GM23338 (cell line): ENCODE data around the gene FOXN1. TPM values are rescaled to one million over a fixed set of nuclear protein-coding genes. Genes with fewer than 3 reads are reported as not detected.

Experiments used
- ATAC-seq: fragments of 200-7000 bp; cut with Tn5 transposase; 3 replicates; pipeline ENCODE4 v1.9.1; 2020
- DNase-seq: peaks from one replicate; pipeline ENCODE4 v3.0.0-alpha.2; 2015; ENCODE audit warnings: low spot score
- H2AFZ ChIP-seq: fragments of 200-600 bp; sonication (generic); 2 replicates; pipeline ENCODE4 v1.8.0; 2016; ENCODE audit warnings: antibody characterized with exemption, mild to moderate bottlenecking, moderate library complexity
- H3F3A ChIP-seq: fragments of 200-600 bp; sonication (generic); replicated peaks from 2 replicates; pipeline ENCODE4 v1.8.0; 2017; ENCODE audit warnings: antibody characterized with exemption, mixed run types, low read depth
- H3K27ac ChIP-seq: fragments of 200-600 bp; sonication (generic); 2 replicates; pipeline ENCODE4 v1.6.1; 2016; ENCODE audit warnings: low read depth
- H3K27me3 ChIP-seq: fragments of 200-600 bp; sonication (generic); 2 replicates; pipeline ENCODE4 v1.8.0; 2016; ENCODE audit warnings: mild to moderate bottlenecking, mixed run types, moderate library complexity; ENCODE audit not compliant: insufficient read depth
- H3K36me3 ChIP-seq: fragments of 200-600 bp; sonication (generic); 2 replicates; pipeline ENCODE4 v1.8.0; 2016; ENCODE audit warnings: mild to moderate bottlenecking; ENCODE audit not compliant: insufficient read depth
- H3K4me1 ChIP-seq: fragments of 200-600 bp; sonication (generic); 2 replicates; pipeline ENCODE4 v1.8.0; 2016; ENCODE audit warnings: mild to moderate bottlenecking, moderate library complexity; ENCODE audit not compliant: insufficient read depth
- H3K4me2 ChIP-seq: fragments of 200-600 bp; sonication (generic); 2 replicates; pipeline ENCODE4 v1.7.1; 2017; ENCODE audit warnings: mixed run types
- H3K4me3 ChIP-seq: fragments of 200-600 bp; sonication (generic); 2 replicates; pipeline ENCODE4 v1.6.1; 2016; ENCODE audit warnings: mixed run types
- H3K79me2 ChIP-seq: fragments of 200-600 bp; sonication (generic); replicated peaks from 2 replicates; pipeline ENCODE4 v1.8.0; 2017; ENCODE audit warnings: mild to moderate bottlenecking; ENCODE audit not compliant: insufficient read depth
- H3K9me2 ChIP-seq: fragments of 200-600 bp; sonication (generic); 2 replicates; pipeline ENCODE4 v1.8.0; 2017; ENCODE audit not compliant: insufficient read depth
- H4K20me1 ChIP-seq: fragments of 200-600 bp; sonication (generic); replicated peaks from 2 replicates; pipeline ENCODE4 v1.8.0; 2017; ENCODE audit warnings: mild to moderate bottlenecking; ENCODE audit not compliant: insufficient read depth
- H3K27ac Mint-ChIP-seq: 2 replicates; pipeline ENCODE4 v1.8.0; 2020; ENCODE audit warnings: inconsistent platforms, mild to moderate bottlenecking, moderate library complexity, mixed read lengths
- H3K27me3 Mint-ChIP-seq: 3 replicates; pipeline ENCODE4 v1.8.0; 2022; ENCODE audit warnings: low read depth, mild to moderate bottlenecking, moderate library complexity, mixed read lengths, inconsistent platforms; ENCODE audit not compliant: insufficient read depth, poor library complexity
- H3K36me3 Mint-ChIP-seq: 3 replicates; pipeline ENCODE4 v1.8.0; 2021; ENCODE audit warnings: low read depth, mild to moderate bottlenecking, inconsistent platforms, moderate library complexity, mixed read lengths
- H3K4me1 Mint-ChIP-seq: 3 replicates; pipeline ENCODE4 v1.8.0; 2020; ENCODE audit warnings: mild to moderate bottlenecking, inconsistent platforms, mixed read lengths
- H3K4me3 Mint-ChIP-seq: 3 replicates; pipeline ENCODE4 v1.8.0; 2021; ENCODE audit warnings: moderate library complexity, mild to moderate bottlenecking, inconsistent platforms, mixed read lengths
- H3K9me3 Mint-ChIP-seq: 3 replicates; pipeline ENCODE4 v1.8.0; 2020; ENCODE audit warnings: moderate library complexity, mild to moderate bottlenecking, inconsistent platforms, mixed read lengths
- CREB1 ChIP-seq: fragments of 250-450 bp; sonication (Bioruptor Pico); IDR thresholded peaks from 2 replicates; pipeline ENCODE4 v1.5.0; 2020; ENCODE audit warnings: low read depth, mild to moderate bottlenecking, moderate library complexity
- EZH2 ChIP-seq: fragments of 200-600 bp; sonication (generic); IDR thresholded peaks from one replicate; pipeline ENCODE4 v1.8.0; 2017; ENCODE audit warnings: antibody characterized with exemption, mild to moderate bottlenecking, low read depth; ENCODE audit not compliant: unreplicated experiment
- EZH2phosphoT487 ChIP-seq: fragments of 200-600 bp; sonication (generic); IDR thresholded peaks from one replicate; pipeline ENCODE4 v1.8.1; 2018; ENCODE audit warnings: antibody characterized with exemption; ENCODE audit not compliant: unreplicated experiment
- JUNB ChIP-seq: IDR thresholded peaks from one replicate; pipeline ENCODE4 v1.6.1; 2016; ENCODE audit warnings: antibody characterized with exemption; ENCODE audit not compliant: unreplicated experiment
- NANOG ChIP-seq: IDR thresholded peaks from 2 replicates; pipeline ENCODE4 v1.6.1; 2016; ENCODE audit warnings: antibody characterized with exemption, borderline replicate concordance
- POLR2AphosphoS5 ChIP-seq: IDR thresholded peaks from 2 replicates; pipeline ENCODE4 v1.6.1; 2016; ENCODE audit warnings: antibody characterized with exemption, low read depth
- STAT1 ChIP-seq: IDR thresholded peaks from one replicate; pipeline ENCODE4 v1.6.1; 2016; ENCODE audit warnings: antibody characterized with exemption; ENCODE audit not compliant: unreplicated experiment
- ZNF114 ChIP-seq: fragments of 250-450 bp; sonication (Bioruptor Pico); IDR thresholded peaks from 2 replicates; pipeline ENCODE4 v1.5.0; 2020; ENCODE audit warnings: mild to moderate bottlenecking, moderate library complexity
- ZNF331 ChIP-seq: fragments of 250-450 bp; sonication (Bioruptor Pico); IDR thresholded peaks from 2 replicates; pipeline ENCODE4 v1.5.0; 2020; ENCODE audit warnings: low read depth, mild to moderate bottlenecking, moderate library complexity
- polyA plus RNA-seq: library from polyadenylated mRNA; unstranded; fragments of >200 nt; fragmentation: Nextera tagmentation; extraction: Ambion mirVana; gene quantifications from 2 replicates; pipeline ENCODE4 v1.2.1, GENCODE V29; 2016
- total RNA-seq: library from RNA; depleted of rRNA; stranded (reverse); fragments of >200 nt; shearing (Covaris generic); gene quantifications from 2 replicates; pipeline ENCODE4 v1.2.3, GENCODE V29; 2014
- TF ChIP-seq, protein P1 (sequence below): IDR thresholded peaks from 2 replicates; pipeline ENCODE4 v1.6.1; 2016; ENCODE audit warnings: antibody characterized with exemption
- TF ChIP-seq, protein P2 (sequence below), 2 experiments: fragments of 200-600 bp in 1 of 2; sonication (generic) in 1 of 2; conservative IDR thresholded peaks; 2 replicates each; pipeline versions ENCODE4 v1.5.1 to v1.6.1; 2016 to 2017; ENCODE audit warnings: antibody characterized with exemption in 2 of 2, low read depth in 2 of 2, mild to moderate bottlenecking in 2 of 2, moderate library complexity in 1 of 2
- TF ChIP-seq, protein P3 (sequence below): IDR thresholded peaks from one replicate; pipeline ENCODE4 v1.6.1; 2018; ENCODE audit warnings: antibody characterized with exemption; ENCODE audit not compliant: unreplicated experiment
- TF ChIP-seq, protein P4 (sequence below): fragments of 250-450 bp; sonication (Bioruptor Pico); IDR thresholded peaks from 2 replicates; pipeline ENCODE4 v1.5.0; 2020; ENCODE audit warnings: mild to moderate bottlenecking, moderate library complexity

Gene FOXN1
- total and polyA plus RNA-seq, 2 experiments from 2014 or later, result not detected

DNA sequence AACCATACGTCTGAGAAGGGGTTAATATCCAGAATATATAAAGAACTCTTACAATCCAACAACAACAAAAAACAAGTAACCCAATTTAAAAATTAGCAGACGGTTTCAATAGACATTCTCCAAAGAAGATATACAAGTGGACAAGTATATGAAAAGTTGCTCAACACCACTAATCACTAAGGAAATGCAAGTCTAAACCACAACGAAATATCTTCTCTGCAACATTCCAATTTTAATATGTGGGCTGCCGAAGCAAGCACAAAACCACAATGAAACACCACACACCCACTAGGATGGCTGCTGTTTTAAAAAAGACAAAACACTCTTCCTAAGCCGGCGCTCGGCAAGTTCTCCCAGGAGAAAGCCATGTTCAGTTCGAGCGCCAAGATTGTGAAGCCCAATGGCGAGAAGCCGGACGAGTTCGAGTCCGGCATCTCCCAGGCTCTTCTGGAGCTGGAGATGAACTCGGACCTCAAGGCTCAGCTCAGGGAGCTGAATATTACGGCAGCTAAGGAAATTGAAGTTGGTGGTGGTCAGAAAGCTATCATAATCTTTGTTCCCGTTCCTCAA lies 38.6 kb upstream of the FOXN1 start:
- no peaks in the 10 kb centered on the region for H3K36me3 ChIP-seq
- no peaks in the 10 kb centered on the region for H3K4me1 ChIP-seq
- H3F3A ChIP-seq, result no peaks in the 10 kb centered on the region
- no peak overlapping the region for H3K27ac Mint-ChIP-seq
- no peak overlapping the region for H3K4me3 Mint-ChIP-seq
- ATAC-seq, result no peak
- H3K27ac ChIP-seq, result no peak overlapping the region
- H3K27me3 Mint-ChIP-seq, result peaks cover 13% of the 10 kb centered on the region
- no peak overlapping the region for H2AFZ ChIP-seq
- no peak overlapping the region for H3K4me2 ChIP-seq
- H4K20me1 ChIP-seq, result no peaks in the 10 kb centered on the region
- H3K79me2 ChIP-seq, result no peaks in the 10 kb centered on the region
- H3K9me2 ChIP-seq, result no peaks in the 10 kb centered on the region; the same call in 1 of the 2 replicates
- no peak overlapping the region for H3K4me3 ChIP-seq
- no peaks in the 10 kb centered on the region for H3K9me3 Mint-ChIP-seq
- H3K36me3 Mint-ChIP-seq, result no peaks in the 10 kb centered on the region
- no peak for TF ChIP-seq ZNF114 (CRISPR knock-in tag)
- no peak for TF ChIP-seq EZH2phosphoT487
- no peak for TF ChIP-seq NANOG
- TF ChIP-seq EZH2, result no peak
- no peak for TF ChIP-seq JUNB
- TF ChIP-seq STAT1, result no peak
- TF ChIP-seq, protein P1, sequence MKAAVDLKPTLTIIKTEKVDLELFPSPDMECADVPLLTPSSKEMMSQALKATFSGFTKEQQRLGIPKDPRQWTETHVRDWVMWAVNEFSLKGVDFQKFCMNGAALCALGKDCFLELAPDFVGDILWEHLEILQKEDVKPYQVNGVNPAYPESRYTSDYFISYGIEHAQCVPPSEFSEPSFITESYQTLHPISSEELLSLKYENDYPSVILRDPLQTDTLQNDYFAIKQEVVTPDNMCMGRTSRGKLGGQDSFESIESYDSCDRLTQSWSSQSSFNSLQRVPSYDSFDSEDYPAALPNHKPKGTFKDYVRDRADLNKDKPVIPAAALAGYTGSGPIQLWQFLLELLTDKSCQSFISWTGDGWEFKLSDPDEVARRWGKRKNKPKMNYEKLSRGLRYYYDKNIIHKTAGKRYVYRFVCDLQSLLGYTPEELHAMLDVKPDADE, result no peak
- TF ChIP-seq ZNF331 (CRISPR knock-in tag), result no peak
- TF ChIP-seq, protein P2, sequence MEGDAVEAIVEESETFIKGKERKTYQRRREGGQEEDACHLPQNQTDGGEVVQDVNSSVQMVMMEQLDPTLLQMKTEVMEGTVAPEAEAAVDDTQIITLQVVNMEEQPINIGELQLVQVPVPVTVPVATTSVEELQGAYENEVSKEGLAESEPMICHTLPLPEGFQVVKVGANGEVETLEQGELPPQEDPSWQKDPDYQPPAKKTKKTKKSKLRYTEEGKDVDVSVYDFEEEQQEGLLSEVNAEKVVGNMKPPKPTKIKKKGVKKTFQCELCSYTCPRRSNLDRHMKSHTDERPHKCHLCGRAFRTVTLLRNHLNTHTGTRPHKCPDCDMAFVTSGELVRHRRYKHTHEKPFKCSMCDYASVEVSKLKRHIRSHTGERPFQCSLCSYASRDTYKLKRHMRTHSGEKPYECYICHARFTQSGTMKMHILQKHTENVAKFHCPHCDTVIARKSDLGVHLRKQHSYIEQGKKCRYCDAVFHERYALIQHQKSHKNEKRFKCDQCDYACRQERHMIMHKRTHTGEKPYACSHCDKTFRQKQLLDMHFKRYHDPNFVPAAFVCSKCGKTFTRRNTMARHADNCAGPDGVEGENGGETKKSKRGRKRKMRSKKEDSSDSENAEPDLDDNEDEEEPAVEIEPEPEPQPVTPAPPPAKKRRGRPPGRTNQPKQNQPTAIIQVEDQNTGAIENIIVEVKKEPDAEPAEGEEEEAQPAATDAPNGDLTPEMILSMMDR (conservative IDR thresholded peaks at IDR 0.05; ENCODE audit: low read depth in 2 of 2), result no peak
- TF ChIP-seq, protein P3, sequence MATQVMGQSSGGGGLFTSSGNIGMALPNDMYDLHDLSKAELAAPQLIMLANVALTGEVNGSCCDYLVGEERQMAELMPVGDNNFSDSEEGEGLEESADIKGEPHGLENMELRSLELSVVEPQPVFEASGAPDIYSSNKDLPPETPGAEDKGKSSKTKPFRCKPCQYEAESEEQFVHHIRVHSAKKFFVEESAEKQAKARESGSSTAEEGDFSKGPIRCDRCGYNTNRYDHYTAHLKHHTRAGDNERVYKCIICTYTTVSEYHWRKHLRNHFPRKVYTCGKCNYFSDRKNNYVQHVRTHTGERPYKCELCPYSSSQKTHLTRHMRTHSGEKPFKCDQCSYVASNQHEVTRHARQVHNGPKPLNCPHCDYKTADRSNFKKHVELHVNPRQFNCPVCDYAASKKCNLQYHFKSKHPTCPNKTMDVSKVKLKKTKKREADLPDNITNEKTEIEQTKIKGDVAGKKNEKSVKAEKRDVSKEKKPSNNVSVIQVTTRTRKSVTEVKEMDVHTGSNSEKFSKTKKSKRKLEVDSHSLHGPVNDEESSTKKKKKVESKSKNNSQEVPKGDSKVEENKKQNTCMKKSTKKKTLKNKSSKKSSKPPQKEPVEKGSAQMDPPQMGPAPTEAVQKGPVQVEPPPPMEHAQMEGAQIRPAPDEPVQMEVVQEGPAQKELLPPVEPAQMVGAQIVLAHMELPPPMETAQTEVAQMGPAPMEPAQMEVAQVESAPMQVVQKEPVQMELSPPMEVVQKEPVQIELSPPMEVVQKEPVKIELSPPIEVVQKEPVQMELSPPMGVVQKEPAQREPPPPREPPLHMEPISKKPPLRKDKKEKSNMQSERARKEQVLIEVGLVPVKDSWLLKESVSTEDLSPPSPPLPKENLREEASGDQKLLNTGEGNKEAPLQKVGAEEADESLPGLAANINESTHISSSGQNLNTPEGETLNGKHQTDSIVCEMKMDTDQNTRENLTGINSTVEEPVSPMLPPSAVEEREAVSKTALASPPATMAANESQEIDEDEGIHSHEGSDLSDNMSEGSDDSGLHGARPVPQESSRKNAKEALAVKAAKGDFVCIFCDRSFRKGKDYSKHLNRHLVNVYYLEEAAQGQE, result no peak
- TF ChIP-seq, protein P4, sequence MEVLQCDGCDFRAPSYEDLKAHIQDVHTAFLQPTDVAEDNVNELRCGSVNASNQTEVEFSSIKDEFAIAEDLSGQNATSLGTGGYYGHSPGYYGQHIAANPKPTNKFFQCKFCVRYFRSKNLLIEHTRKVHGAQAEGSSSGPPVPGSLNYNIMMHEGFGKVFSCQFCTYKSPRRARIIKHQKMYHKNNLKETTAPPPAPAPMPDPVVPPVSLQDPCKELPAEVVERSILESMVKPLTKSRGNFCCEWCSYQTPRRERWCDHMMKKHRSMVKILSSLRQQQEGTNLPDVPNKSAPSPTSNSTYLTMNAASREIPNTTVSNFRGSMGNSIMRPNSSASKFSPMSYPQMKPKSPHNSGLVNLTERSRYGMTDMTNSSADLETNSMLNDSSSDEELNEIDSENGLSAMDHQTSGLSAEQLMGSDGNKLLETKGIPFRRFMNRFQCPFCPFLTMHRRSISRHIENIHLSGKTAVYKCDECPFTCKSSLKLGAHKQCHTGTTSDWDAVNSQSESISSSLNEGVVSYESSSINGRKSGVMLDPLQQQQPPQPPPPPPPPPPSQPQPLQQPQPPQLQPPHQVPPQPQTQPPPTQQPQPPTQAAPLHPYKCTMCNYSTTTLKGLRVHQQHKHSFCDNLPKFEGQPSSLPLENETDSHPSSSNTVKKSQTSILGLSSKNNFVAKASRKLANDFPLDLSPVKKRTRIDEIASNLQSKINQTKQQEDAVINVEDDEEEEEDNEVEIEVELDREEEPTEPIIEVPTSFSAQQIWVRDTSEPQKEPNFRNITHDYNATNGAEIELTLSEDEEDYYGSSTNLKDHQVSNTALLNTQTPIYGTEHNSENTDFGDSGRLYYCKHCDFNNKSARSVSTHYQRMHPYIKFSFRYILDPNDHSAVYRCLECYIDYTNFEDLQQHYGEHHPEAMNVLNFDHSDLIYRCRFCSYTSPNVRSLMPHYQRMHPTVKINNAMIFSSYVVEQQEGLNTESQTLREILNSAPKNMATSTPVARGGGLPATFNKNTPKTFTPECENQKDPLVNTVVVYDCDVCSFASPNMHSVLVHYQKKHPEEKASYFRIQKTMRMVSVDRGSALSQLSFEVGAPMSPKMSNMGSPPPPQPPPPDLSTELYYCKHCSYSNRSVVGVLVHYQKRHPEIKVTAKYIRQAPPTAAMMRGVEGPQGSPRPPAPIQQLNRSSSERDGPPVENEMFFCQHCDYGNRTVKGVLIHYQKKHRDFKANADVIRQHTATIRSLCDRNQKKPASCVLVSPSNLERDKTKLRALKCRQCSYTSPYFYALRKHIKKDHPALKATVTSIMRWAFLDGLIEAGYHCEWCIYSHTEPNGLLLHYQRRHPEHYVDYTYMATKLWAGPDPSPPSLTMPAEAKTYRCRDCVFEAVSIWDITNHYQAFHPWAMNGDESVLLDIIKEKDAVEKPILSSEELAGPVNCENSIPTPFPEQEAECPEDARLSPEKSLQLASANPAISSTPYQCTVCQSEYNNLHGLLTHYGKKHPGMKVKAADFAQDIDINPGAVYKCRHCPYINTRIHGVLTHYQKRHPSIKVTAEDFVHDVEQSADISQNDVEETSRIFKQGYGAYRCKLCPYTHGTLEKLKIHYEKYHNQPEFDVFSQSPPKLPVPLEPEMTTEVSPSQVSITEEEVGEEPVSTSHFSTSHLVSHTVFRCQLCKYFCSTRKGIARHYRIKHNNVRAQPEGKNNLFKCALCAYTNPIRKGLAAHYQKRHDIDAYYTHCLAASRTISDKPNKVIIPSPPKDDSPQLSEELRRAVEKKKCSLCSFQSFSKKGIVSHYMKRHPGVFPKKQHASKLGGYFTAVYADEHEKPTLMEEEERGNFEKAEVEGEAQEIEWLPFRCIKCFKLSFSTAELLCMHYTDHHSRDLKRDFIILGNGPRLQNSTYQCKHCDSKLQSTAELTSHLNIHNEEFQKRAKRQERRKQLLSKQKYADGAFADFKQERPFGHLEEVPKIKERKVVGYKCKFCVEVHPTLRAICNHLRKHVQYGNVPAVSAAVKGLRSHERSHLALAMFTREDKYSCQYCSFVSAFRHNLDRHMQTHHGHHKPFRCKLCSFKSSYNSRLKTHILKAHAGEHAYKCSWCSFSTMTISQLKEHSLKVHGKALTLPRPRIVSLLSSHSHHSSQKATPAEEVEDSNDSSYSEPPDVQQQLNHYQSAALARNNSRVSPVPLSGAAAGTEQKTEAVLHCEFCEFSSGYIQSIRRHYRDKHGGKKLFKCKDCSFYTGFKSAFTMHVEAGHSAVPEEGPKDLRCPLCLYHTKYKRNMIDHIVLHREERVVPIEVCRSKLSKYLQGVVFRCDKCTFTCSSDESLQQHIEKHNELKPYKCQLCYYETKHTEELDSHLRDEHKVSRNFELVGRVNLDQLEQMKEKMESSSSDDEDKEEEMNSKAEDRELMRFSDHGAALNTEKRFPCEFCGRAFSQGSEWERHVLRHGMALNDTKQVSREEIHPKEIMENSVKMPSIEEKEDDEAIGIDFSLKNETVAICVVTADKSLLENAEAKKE, result no peak
- no peak for TF ChIP-seq POLR2AphosphoS5
- no peak for TF ChIP-seq CREB1 (CRISPR knock-in tag)
- H3K27me3 ChIP-seq, result no peaks in the 10 kb centered on the region
- no peak for DNase-seq
- peaks cover 6% of the 10 kb centered on the region for H3K4me1 Mint-ChIP-seq
